WTC11 (cell line): ENCODE measurements around the gene B3GLCT.

Source experiments
- ETV6 ChIP-seq: sonication (generic); formaldehyde crosslinking; IDR thresholded peaks from 2 replicates; pipeline ENCODE4 v1.8.1; 2022; ENCODE audit warnings: mild to moderate bottlenecking, missing genetic modification reagents
- GABPB1 ChIP-seq: sonication (generic); formaldehyde crosslinking; IDR thresholded peaks from 2 replicates; pipeline ENCODE4 v1.8.1; 2023; ENCODE audit warnings: mild to moderate bottlenecking, missing genetic modification reagents
- JUN ChIP-seq: sonication (generic); formaldehyde crosslinking; IDR thresholded peaks from 2 replicates; pipeline ENCODE4 v1.8.0; 2023; ENCODE audit warnings: mild to moderate bottlenecking, missing genetic modification reagents
- NFE2L1 ChIP-seq: sonication (generic); formaldehyde crosslinking; IDR thresholded peaks from 2 replicates; pipeline ENCODE4 v1.8.1; 2023; ENCODE audit warnings: missing genetic modification reagents
- NFYB ChIP-seq: sonication (generic); formaldehyde crosslinking; conservative IDR thresholded peaks from 2 replicates; pipeline ENCODE4 v1.8.0; 2022; ENCODE audit warnings: low read depth, missing genetic modification reagents
- SMAD3 ChIP-seq: sonication (generic); formaldehyde crosslinking; IDR thresholded peaks from 2 replicates; pipeline ENCODE4 v1.8.0; 2022; ENCODE audit warnings: missing genetic modification reagents, mild to moderate bottlenecking, borderline replicate concordance
- SP1 ChIP-seq: sonication (generic); formaldehyde crosslinking; conservative IDR thresholded peaks from 2 replicates; pipeline ENCODE4 v1.8.1; 2022; ENCODE audit warnings: missing genetic modification reagents
- TEAD4 ChIP-seq: sonication (generic); formaldehyde crosslinking; IDR thresholded peaks from 2 replicates; pipeline ENCODE4 v1.8.0; 2022; ENCODE audit warnings: mild to moderate bottlenecking, missing genetic modification reagents
- ZNF121 ChIP-seq: sonication (generic); formaldehyde crosslinking; IDR thresholded peaks from 2 replicates; pipeline ENCODE4 v1.8.0; 2023; ENCODE audit warnings: missing genetic modification reagents
- ZNF138 ChIP-seq: sonication (generic); formaldehyde crosslinking; conservative IDR thresholded peaks from 2 replicates; pipeline ENCODE4 v1.8.1; 2022; ENCODE audit warnings: mild to moderate bottlenecking, moderate library complexity, missing genetic modification reagents
- ZNF263 ChIP-seq: sonication (generic); formaldehyde crosslinking; IDR thresholded peaks from 2 replicates; pipeline ENCODE4 v1.8.1; 2022; ENCODE audit warnings: low read depth, mild to moderate bottlenecking, moderate library complexity, missing genetic modification reagents
- TF ChIP-seq, protein P1 (sequence below): fragments of 200-600 bp; IDR thresholded peaks from 2 replicates; pipeline ENCODE4 v1.8.0; 2022; ENCODE audit warnings: antibody characterized with exemption
- TF ChIP-seq, protein P2 (sequence below): sonication (generic); formaldehyde crosslinking; IDR thresholded peaks from 2 replicates; pipeline ENCODE4 v1.8.0; 2023; ENCODE audit warnings: mild to moderate bottlenecking, missing genetic modification reagents
- TF ChIP-seq, protein P3 (sequence below): sonication (generic); formaldehyde crosslinking; IDR thresholded peaks from 2 replicates; pipeline ENCODE4 v1.8.0; 2022; ENCODE audit warnings: mild to moderate bottlenecking, missing genetic modification reagents

DNA sequence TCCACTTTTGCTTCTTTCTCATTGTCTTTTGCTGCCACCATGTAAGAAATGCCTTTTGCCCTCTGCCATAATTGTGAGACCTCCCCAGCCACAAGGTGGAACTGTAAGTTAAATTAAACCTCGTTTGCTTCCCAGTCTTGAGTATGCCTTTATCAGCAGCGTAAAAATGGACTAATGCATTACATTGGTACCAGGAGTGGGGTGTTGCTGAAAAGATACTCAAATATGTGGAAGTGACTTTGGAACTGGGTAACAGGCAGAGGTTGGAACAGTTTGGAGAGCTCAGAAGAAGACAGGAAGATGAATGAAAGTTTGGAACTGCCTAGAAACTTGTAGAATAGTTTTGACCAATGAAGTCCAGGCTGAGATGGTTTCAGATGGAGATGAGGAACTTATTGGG, 115.2 kb downstream of the B3GLCT start:
- TF ChIP-seq, protein P1, sequence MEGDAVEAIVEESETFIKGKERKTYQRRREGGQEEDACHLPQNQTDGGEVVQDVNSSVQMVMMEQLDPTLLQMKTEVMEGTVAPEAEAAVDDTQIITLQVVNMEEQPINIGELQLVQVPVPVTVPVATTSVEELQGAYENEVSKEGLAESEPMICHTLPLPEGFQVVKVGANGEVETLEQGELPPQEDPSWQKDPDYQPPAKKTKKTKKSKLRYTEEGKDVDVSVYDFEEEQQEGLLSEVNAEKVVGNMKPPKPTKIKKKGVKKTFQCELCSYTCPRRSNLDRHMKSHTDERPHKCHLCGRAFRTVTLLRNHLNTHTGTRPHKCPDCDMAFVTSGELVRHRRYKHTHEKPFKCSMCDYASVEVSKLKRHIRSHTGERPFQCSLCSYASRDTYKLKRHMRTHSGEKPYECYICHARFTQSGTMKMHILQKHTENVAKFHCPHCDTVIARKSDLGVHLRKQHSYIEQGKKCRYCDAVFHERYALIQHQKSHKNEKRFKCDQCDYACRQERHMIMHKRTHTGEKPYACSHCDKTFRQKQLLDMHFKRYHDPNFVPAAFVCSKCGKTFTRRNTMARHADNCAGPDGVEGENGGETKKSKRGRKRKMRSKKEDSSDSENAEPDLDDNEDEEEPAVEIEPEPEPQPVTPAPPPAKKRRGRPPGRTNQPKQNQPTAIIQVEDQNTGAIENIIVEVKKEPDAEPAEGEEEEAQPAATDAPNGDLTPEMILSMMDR: no peak
- no peak for TF ChIP-seq NFE2L1 (CRISPR knock-in tag)
- TF ChIP-seq TEAD4 (CRISPR knock-in tag): no peak
- TF ChIP-seq, protein P2, sequence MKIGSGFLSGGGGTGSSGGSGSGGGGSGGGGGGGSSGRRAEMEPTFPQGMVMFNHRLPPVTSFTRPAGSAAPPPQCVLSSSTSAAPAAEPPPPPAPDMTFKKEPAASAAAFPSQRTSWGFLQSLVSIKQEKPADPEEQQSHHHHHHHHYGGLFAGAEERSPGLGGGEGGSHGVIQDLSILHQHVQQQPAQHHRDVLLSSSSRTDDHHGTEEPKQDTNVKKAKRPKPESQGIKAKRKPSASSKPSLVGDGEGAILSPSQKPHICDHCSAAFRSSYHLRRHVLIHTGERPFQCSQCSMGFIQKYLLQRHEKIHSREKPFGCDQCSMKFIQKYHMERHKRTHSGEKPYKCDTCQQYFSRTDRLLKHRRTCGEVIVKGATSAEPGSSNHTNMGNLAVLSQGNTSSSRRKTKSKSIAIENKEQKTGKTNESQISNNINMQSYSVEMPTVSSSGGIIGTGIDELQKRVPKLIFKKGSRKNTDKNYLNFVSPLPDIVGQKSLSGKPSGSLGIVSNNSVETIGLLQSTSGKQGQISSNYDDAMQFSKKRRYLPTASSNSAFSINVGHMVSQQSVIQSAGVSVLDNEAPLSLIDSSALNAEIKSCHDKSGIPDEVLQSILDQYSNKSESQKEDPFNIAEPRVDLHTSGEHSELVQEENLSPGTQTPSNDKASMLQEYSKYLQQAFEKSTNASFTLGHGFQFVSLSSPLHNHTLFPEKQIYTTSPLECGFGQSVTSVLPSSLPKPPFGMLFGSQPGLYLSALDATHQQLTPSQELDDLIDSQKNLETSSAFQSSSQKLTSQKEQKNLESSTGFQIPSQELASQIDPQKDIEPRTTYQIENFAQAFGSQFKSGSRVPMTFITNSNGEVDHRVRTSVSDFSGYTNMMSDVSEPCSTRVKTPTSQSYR: no peak
- no peak for TF ChIP-seq SMAD3 (CRISPR knock-in tag)
- no peak for TF ChIP-seq ZNF138 (CRISPR knock-in tag)
- no peak for TF ChIP-seq JUN (CRISPR knock-in tag)
- no peak for TF ChIP-seq ZNF121 (CRISPR knock-in tag)
- no peak for TF ChIP-seq ZNF263
- TF ChIP-seq SP1 (CRISPR knock-in tag): no peak
- no peak for TF ChIP-seq NFYB
- TF ChIP-seq, protein P3, sequence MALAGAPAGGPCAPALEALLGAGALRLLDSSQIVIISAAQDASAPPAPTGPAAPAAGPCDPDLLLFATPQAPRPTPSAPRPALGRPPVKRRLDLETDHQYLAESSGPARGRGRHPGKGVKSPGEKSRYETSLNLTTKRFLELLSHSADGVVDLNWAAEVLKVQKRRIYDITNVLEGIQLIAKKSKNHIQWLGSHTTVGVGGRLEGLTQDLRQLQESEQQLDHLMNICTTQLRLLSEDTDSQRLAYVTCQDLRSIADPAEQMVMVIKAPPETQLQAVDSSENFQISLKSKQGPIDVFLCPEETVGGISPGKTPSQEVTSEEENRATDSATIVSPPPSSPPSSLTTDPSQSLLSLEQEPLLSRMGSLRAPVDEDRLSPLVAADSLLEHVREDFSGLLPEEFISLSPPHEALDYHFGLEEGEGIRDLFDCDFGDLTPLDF (CRISPR knock-in tag): no peak
- TF ChIP-seq GABPB1 (CRISPR knock-in tag): no peak
- no peak for TF ChIP-seq ETV6 (CRISPR knock-in tag)
